ENCODE measurements around the gene KCNB1.

The KCNB1 gene

GRCh38 chr20:49482621-49483017 is at the start of gene KCNB1:
Gene KCNB1, minus strand, starts transcription at chr20:49482668. Its CDS starts 188 bp downstream, at chr20:49482480.
- DNase-seq = peak; percentile 82

- no peak for DNase-seq
Observed at GRCh38 chr20:49529470-49529869, 47.0 kb upstream of the KCNB1 start.

- no peak for DNase-seq
Observed at GRCh38 chr20:49526568-49526967, 44.1 kb upstream of the KCNB1 start.

GRCh38 chr20:49526056-49526455 is 43.6 kb upstream of the KCNB1 start:
- no peak for DNase-seq

GRCh38 chr20:49523767-49524360 is 41.4 kb upstream of the KCNB1 start:
- no peak for DNase-seq

GRCh38 chr20:49521356-49521755 is 38.9 kb upstream of the KCNB1 start:
- no peak for DNase-seq

GRCh38 chr20:49519777-49520359 is 37.4 kb upstream of the KCNB1 start:
- no peak for DNase-seq

GRCh38 chr20:49519212-49519712 is 36.8 kb upstream of the KCNB1 start:
- no peak for DNase-seq

GRCh38 chr20:49518576-49518975 is 36.1 kb upstream of the KCNB1 start:
- no peak for DNase-seq

- no peak for DNase-seq
Observed at GRCh38 chr20:49517805-49518100, 35.3 kb upstream of the KCNB1 start.

GRCh38 chr20:49516916-49517804 is 34.7 kb upstream of the KCNB1 start:
- DNase-seq = no peak

GRCh38 chr20:49515586-49515985 is 33.1 kb upstream of the KCNB1 start:
- DNase-seq = no peak

GRCh38 chr20:49513517-49513916 is 31.0 kb upstream of the KCNB1 start:
- DNase-seq = no peak

GRCh38 chr20:49513009-49513408 is 30.5 kb upstream of the KCNB1 start:
- no peak for DNase-seq

GRCh38 chr20:49511788-49512525 is 29.5 kb upstream of the KCNB1 start:
- DNase-seq = no peak

GRCh38 chr20:49510562-49511122 is 28.2 kb upstream of the KCNB1 start:
- peak; percentile 67 for DNase-seq

- no peak for DNase-seq
Observed at GRCh38 chr20:49508435-49509199, 26.1 kb upstream of the KCNB1 start.

GRCh38 chr20:49507741-49508434 is 25.4 kb upstream of the KCNB1 start:
- DNase-seq = no peak

GRCh38 chr20:49505518-49505917 is 23.1 kb upstream of the KCNB1 start:
- DNase-seq = peak; percentile 76

GRCh38 chr20:49503176-49503575 is 20.7 kb upstream of the KCNB1 start:
- DNase-seq = no peak

- DNase-seq = no peak
Observed at GRCh38 chr20:49501917-49502316, 19.4 kb upstream of the KCNB1 start.

- peak; percentile 51 for DNase-seq
Observed at GRCh38 chr20:49497398-49497669, 14.9 kb upstream of the KCNB1 start.

Measured in femur (tissue), 1 donor.